GM19467 (cell line): ENCODE results near the gene NFS1.

ENCODE experiments used
- ATAC-seq: cut with Tn5 transposase; IDR thresholded peaks from one replicate; pipeline ENCODE4 v1.9.1; 2021; ENCODE audit warnings: mild to moderate bottlenecking, moderate library complexity; ENCODE audit not compliant: unreplicated experiment

Gene NFS1

GRCh38 chr20:35644806-35645205 lies 54.3 kb downstream of the NFS1 start:
- ATAC-seq: no peak

- ATAC-seq: no peak
These were observed 56.1 kb downstream of the NFS1 start for GRCh38 chr20:35643045-35643444.

DNA sequence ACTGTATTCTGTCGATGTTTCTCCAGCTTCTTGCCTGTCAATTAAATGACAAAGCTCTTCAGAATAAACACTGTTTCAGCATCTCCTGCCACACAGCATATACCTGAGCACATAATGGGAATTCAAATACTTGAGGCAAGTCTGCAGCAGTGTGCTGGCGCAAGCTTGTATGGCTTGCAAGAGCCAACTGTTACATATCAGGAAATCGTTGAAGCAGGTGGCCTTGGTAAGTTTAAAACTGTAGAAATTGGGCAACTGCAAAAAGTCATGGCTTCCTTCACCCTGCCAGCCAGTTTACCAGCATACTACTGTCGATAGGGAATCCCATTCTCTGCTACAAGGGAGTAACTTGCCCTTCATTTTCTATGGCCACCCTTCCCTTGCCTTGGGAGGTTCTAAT lies 57.4 kb downstream of the NFS1 start:
- no peak for ATAC-seq

GRCh38 chr20:35640724-35641123 lies 58.4 kb downstream of the NFS1 start:
- no peak for ATAC-seq

DNA sequence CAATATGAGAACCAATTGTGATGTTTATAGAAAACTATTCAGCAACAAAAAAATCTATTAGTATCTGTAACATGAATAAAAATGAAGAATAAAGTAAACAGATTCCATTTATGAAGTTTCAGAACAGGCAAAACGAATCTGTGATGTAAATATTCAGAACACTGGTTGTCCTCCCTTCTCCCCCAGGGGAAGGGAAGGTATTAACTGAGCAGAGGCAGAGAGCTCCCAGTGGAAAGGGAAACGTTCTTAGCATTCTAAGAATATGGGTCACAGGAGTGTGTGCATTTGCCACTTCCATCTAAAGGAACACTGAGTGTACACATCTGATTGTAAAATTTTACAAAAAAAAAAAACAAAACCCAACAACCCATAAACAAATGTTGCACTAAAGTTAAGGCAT lies 60.4 kb downstream of the NFS1 start:
- no peak for ATAC-seq

GRCh38 chr20:35637276-35637675 lies 61.9 kb downstream of the NFS1 start:
- no peak for ATAC-seq

GRCh38 chr20:35636095-35636494 lies 63.1 kb downstream of the NFS1 start:
- no peak for ATAC-seq

GRCh38 chr20:35635652-35636051 lies 63.5 kb downstream of the NFS1 start:
- no peak for ATAC-seq

GRCh38 chr20:35632539-35633115 lies 66.5 kb downstream of the NFS1 start:
- ATAC-seq: no peak

DNA sequence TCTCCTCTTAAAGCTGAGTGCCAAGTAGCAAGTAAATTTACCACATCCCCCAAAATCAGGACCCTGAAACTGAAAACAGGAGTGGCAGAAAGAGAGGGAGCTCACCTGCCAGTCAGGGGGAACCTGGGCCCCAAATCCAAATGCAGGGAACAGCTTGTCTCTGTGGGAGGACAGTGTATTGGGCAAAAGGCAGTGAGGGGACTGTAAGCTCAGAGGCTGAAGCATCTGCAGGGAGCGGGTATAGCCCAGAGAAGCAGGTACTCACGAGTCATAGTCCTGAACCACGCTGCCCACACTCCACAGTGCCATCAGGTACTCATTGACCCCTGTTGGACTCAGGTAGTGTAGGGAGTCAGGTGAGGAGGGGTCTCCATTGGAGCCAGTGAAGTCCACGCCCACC lies 68.5 kb downstream of the NFS1 start:
- ATAC-seq: no peak

GRCh38 chr20:35629427-35630145 lies 69.6 kb downstream of the NFS1 start:
- no peak for ATAC-seq

DNA sequence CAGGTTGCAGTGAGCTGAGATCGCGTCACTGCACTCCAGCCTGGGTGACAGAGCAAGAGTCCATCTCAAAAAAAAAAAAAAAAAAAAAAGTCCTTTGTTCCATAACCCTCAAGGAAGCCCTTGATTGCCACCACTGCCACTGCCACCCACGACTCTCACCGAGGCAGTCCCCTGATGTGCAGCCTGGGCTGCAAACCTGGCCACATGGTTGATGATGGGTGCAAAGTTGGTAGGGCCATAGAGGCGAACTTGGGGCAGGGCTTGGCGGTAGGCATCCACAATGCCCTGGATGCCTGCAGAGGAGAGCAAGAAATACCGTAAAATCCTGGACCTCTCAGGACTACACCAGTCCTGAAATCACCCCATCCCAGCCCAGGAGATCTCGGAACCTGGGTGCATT lies 72.0 kb downstream of the NFS1 start:
- no peak for ATAC-seq

- ATAC-seq: no peak
These were observed 72.7 kb downstream of the NFS1 start for GRCh38 chr20:35626386-35627001.

- ATAC-seq: no peak
These were observed 73.4 kb downstream of the NFS1 start for GRCh38 chr20:35625584-35626385.

DNA sequence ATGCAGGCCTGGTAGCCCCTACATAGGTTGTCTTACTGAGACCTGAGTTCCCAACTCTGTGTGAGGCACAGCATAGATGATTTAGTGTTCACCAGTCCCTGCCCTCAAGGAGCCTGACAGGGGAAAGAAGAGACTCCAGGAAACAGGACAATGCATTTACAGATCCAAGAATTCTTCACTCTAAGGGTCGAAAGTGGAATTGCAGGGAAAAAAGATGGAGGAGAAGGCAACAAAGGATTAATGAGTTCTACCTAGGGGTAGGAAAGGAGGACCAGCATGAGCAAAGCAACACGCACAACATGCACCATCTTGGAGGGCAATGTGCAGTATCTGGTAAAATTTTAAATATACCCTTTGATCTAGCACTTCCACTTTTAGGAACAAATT lies 77.6 kb downstream of the NFS1 start:
- no peak for ATAC-seq

GRCh38 chr20:35620818-35621559 lies 78.2 kb downstream of the NFS1 start:
- no peak for ATAC-seq

GRCh38 chr20:35619196-35620095 lies 79.7 kb downstream of the NFS1 start:
- ATAC-seq: peak; percentile 30

- no peak for ATAC-seq
These were observed 80.7 kb downstream of the NFS1 start for GRCh38 chr20:35618263-35619131.
